Central memory CD8-positive, alpha-beta T cell (primary cell): ENCODE measurements around the gene AQP11.

Experiments
- ATAC-seq: fragments of 150-1000 bp; cut with Tn5 transposase; replicated peaks from 2 replicates; pipeline ENCODE4 v1.10.0; 2022; ENCODE audit warnings: mild to moderate bottlenecking, moderate FRiP score, moderate number of reproducible peaks; ENCODE audit not compliant: poor library complexity, severe bottlenecking; ENCODE audit errors: extremely low read depth
- DNase-seq, 2 donors: peaks; one replicate each; pipeline ENCODE4 v3.0.0; 2021; ENCODE audit warnings: low spot score in 2 of 2
- H3K27ac Mint-ChIP-seq: one replicate; pipeline ENCODE4 v1.8.0; 2022; ENCODE audit warnings: low read depth, mild to moderate bottlenecking, moderate library complexity, mixed read lengths
- H3K27me3 Mint-ChIP-seq: one replicate; pipeline ENCODE4 v1.8.0; 2022; ENCODE audit warnings: mixed read lengths
- H3K36me3 Mint-ChIP-seq: one replicate; pipeline ENCODE4 v1.8.0; 2022; ENCODE audit warnings: mild to moderate bottlenecking, moderate library complexity, mixed read lengths; ENCODE audit not compliant: insufficient read depth
- H3K4me1 Mint-ChIP-seq: one replicate; pipeline ENCODE4 v1.8.0; 2022; ENCODE audit warnings: mixed read lengths
- H3K4me3 Mint-ChIP-seq: one replicate; pipeline ENCODE4 v1.8.0; 2022; ENCODE audit warnings: mild to moderate bottlenecking, moderate library complexity, mixed read lengths
- H3K9me3 Mint-ChIP-seq: one replicate; pipeline ENCODE4 v1.8.0; 2022; ENCODE audit warnings: mixed read lengths

The AQP11 gene

DNA sequence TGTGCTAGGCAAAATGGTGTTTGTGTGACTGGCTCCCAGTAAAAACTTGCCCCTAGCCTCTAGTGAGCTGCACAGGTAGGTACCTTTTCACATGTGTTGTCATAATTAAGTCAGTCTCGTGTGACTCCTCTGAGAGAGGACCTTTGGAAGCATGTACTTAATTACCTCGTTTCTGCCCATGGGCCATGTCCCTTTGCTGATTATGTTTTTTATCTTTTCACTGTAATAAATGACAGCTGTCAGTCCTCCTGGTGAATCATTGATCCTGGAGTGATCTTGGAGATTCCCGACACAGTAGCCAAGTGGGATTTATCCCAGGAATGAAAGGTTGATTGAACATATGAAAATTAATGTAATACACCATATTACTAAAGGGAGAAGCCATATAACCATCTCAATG is 60.4 kb downstream of the AQP11 start:
- ATAC-seq (no peak), DNase-seq (no peak)
- H3K27me3 Mint-ChIP-seq, result peaks cover 30% of the 10 kb centered on the region
- no peaks in the 10 kb centered on the region for H3K36me3 Mint-ChIP-seq
- no peak overlapping the region for H3K27ac Mint-ChIP-seq
- H3K9me3 Mint-ChIP-seq, result no peaks in the 10 kb centered on the region
- no peaks in the 10 kb centered on the region for H3K4me1 Mint-ChIP-seq
- no peak overlapping the region for H3K4me3 Mint-ChIP-seq

DNA sequence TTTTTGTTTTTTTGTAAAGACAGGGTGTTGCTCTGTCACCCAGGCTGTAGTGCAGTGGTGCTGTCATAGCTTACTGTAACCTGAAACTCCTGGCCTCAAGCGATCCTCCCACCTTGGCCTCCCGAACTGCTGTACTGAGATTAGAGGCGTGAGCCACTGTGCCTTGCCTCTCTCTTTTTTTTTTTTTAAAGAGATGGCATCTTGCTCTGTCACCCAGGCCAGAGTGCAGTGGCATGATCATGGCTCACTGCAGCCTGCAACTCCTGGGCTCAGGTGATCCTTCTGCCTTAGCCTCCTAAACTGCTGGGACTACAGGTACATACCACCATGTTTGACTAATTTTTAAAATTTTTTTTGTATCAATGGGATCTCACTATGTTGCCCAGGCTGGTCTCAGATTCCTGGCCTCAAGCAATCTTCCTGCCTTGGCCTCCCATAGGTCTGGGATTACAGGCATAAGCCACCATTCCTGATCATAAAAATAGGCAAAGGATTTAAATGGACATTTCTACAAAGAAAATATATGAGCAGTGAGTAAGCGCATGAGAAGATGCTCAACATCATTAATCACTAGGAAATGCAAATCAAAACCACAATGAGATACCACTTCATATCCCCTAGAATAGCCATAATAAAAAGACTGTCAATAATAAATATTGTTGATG is 65.1 kb downstream of the AQP11 start:
- no peak overlapping the region for H3K27ac Mint-ChIP-seq
- H3K27me3 Mint-ChIP-seq, result peaks cover 8% of the 10 kb centered on the region
- H3K4me3 Mint-ChIP-seq, result no peak overlapping the region
- ATAC-seq (no peak), DNase-seq (no peak)
- H3K9me3 Mint-ChIP-seq, result no peaks in the 10 kb centered on the region
- no peaks in the 10 kb centered on the region for H3K4me1 Mint-ChIP-seq
- peaks cover 2% of the 10 kb centered on the region for H3K36me3 Mint-ChIP-seq

DNA sequence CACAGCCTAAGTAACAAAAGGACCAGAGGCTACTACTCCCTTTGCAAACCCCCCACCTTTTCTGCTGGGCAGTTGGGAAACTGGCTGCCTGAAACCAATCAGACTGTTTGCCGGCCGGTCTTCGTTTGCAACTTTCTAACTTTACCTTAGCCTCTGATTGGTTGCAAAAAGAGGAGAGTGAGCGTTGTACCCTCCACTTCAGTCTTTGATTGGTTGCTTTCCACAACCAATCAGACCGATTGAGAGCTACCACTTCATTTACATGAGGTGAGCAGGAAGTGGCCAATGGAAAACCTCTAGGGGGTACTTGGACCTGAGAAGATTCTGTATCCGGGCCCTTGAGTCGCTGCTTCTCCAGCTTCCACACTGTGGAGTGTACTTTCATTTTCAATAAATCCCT is 66.6 kb downstream of the AQP11 start:
- H3K27me3 Mint-ChIP-seq, result no peaks in the 10 kb centered on the region
- no peaks in the 10 kb centered on the region for H3K4me1 Mint-ChIP-seq
- ATAC-seq (no peak), DNase-seq (no peak)
- H3K36me3 Mint-ChIP-seq, result peaks cover 2% of the 10 kb centered on the region
- no peaks in the 10 kb centered on the region for H3K9me3 Mint-ChIP-seq
- no peak overlapping the region for H3K4me3 Mint-ChIP-seq
- H3K27ac Mint-ChIP-seq, result no peak overlapping the region

DNA sequence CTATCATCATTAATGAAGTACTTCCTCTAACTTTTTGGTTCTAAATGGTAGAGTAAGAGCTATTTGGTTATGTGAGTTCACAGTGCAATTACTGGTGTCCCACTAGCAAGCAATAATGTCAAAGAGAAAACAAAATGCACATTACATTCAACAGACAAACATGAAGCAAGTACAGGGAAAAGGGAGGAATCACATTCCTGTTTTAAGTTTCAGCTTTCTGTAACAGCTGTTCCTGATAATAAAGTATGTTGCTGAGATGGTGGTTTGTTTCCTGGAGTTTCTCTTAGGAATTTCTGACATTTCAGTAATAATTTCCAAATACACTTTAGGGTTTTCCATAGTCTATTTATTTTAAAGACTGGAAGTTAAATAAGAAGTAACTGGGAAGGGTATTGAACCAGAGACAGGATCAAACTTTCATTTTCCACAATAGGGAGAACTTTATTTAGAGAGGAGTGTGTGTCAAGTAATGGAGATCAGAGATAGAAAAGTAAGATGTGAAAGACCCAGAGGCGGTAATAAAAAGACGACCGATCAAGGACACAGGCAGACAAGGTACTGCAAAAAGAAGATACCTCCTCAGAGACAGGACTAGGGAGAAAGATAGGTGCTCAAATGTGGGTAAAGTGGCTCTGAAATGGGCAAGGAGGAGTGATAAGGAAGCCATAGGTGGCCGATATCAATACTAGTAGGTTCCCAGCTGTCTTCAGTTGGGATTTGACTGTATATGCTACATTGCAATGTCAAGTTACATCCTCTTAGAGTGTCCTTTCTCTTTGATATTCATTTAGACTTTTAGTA is 68.7 kb downstream of the AQP11 start:
- peaks cover 2% of the 10 kb centered on the region for H3K36me3 Mint-ChIP-seq
- no peaks in the 10 kb centered on the region for H3K9me3 Mint-ChIP-seq
- no peak overlapping the region for H3K27ac Mint-ChIP-seq
- no peak overlapping the region for H3K4me3 Mint-ChIP-seq
- no peaks in the 10 kb centered on the region for H3K27me3 Mint-ChIP-seq
- DNase-seq, result no peak
- no peak for ATAC-seq
- no peaks in the 10 kb centered on the region for H3K4me1 Mint-ChIP-seq
